Kidney (tissue), 14 donors: ENCODE measurements around the gene KDM3B. TPM values are rescaled to one million over a fixed set of nuclear protein-coding genes. Genes with fewer than 3 reads are reported as not detected.

Experiments used
- DNase-seq, 5 donors: peaks; one replicate each; pipeline ENCODE4 v3.0.0-alpha.2; 2013 to 2020
- FAIRE-seq: peaks from 2 replicates; lab custom pipeline; 2012; peaks lifted over from hg19 to GRCh38; lab: Jason Lieb, UNC
- H3K27ac ChIP-seq, 2 donors: one replicate each; pipeline ENCODE4 v1.7.0; 2013; ENCODE audit warnings: low read depth in 2 of 2, low read length in 2 of 2, inconsistent platforms in 1 of 2
- H3K27me3 ChIP-seq: one replicate; pipeline ENCODE4 v1.7.1; 2013; ENCODE audit warnings: low read length, inconsistent platforms; ENCODE audit not compliant: control insufficient read depth, insufficient read depth
- H3K36me3 ChIP-seq, 3 donors: one replicate each; pipeline versions ENCODE4 v1.7.0 to v1.7.1; 2013; ENCODE audit warnings: low read length in 3 of 3, control low read depth in 1 of 3, inconsistent platforms in 1 of 3; ENCODE audit not compliant: insufficient read depth in 3 of 3, control insufficient read depth in 2 of 3
- H3K4me1 ChIP-seq, 3 donors: one replicate each; pipeline versions ENCODE4 v1.7.0 to v1.7.1; 2013; ENCODE audit warnings: low read length in 3 of 3, inconsistent platforms in 1 of 3, low read depth in 1 of 3; ENCODE audit not compliant: control insufficient read depth in 2 of 3, insufficient read depth in 2 of 3
- H3K4me3 ChIP-seq, 3 donors: one replicate each; pipeline versions ENCODE4 v1.7.0 to v1.8.1; 2013; ENCODE audit warnings: low read length in 3 of 3, control low read depth in 1 of 3, inconsistent platforms in 1 of 3
- H3K9ac ChIP-seq, 3 donors: one replicate each; pipeline versions ENCODE4 v1.7.0 to v1.7.1; 2013; ENCODE audit warnings: low read length in 3 of 3, control low read depth in 1 of 3, inconsistent platforms in 1 of 3
- H3K9me3 ChIP-seq, 3 donors: one replicate each; pipeline versions ENCODE4 v1.7.0 to v1.7.1; 2013; ENCODE audit warnings: low read length in 3 of 3, control low read depth in 1 of 3, inconsistent platforms in 1 of 3; ENCODE audit not compliant: control insufficient read depth in 2 of 3, insufficient read depth in 1 of 3
- intact Hi-C: fragments of 100-400 bp; cut with DNase I; formaldehyde crosslinking; loops from one replicate; pipeline ENCODE4 v1.11.1; 2022
- polyA plus RNA-seq: library from polyadenylated mRNA; stranded (reverse); fragments of 350-450 nt; fragmentation: Illumina TruSeq; extraction: RNeasy Lipid Tissue Mini Kit (QIAGEN cat#74804); gene quantifications from one replicate; pipeline ENCODE4 v1.2.3, GENCODE V29; 2014; ENCODE audit warnings: low read depth, low replicate concordance; ENCODE audit not compliant: insufficient read depth
- total RNA-seq: library from RNA; stranded (reverse); fragmentation: NEBNext Ultra II Directional; extraction: Animal tissue kit (Norgen Biotek cat#: 25700); gene quantifications from one replicate; pipeline ENCODE4 v1.2.1, GENCODE V29; 2021
- TF ChIP-seq, protein P1 (sequence below): IDR thresholded peaks from 3 replicates; pipeline ENCODE4 v1.5.1; 2012; ENCODE audit warnings: mild to moderate bottlenecking, moderate library complexity, borderline replicate concordance; ENCODE audit not compliant: insufficient read depth; ENCODE audit errors: extremely low read depth
- donor health status: control.
- donor health status: control.
- donor health status: control.
- donor health status: control.
- donor health status: control.
- donor health status: DM: yes; HTN: yes; CAD: no.
- donor health status: Normal renal cell carcinoma (clear cell type).

The KDM3B gene
- total and polyA plus RNA-seq, 2 donors from 2014 or later = 18.5 to 69.6 TPM

DNA sequence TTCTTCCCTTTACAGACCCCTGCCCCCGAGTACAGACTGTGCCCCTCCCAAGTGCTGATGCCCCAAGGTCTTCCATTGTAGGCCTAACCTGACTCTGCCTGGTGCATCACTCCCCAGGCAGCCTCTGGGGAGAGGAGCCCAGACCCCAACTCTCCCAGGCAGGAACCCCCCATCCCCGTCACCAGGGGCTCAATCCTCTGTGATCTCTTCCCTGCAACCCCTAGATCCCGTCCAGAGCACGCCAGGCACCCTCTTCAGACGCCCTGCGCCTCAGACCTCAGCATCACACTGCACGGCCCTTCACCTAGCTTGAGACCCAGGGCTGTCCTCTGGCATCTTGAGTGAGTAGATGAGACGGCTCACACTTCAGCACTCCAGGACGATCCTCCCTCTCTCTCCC is 106.4 kb downstream of the KDM3B start:
- no peaks in the 10 kb centered on the region for H3K36me3 ChIP-seq
- peaks cover 0 to 6% (median 5%) of the 10 kb centered on the region in 3 donors for H3K4me1 ChIP-seq
- H3K9me3 ChIP-seq = no peaks in the 10 kb centered on the region
- H3K27me3 ChIP-seq = no peaks in the 10 kb centered on the region
- H3K4me3 ChIP-seq = no peak overlapping the region
- intact Hi-C loops = no loop called here
- no peak for FAIRE-seq
- no peak for DNase-seq
- H3K27ac ChIP-seq = no peak overlapping the region
- no peak overlapping the region for H3K9ac ChIP-seq
- TF ChIP-seq, protein P1, sequence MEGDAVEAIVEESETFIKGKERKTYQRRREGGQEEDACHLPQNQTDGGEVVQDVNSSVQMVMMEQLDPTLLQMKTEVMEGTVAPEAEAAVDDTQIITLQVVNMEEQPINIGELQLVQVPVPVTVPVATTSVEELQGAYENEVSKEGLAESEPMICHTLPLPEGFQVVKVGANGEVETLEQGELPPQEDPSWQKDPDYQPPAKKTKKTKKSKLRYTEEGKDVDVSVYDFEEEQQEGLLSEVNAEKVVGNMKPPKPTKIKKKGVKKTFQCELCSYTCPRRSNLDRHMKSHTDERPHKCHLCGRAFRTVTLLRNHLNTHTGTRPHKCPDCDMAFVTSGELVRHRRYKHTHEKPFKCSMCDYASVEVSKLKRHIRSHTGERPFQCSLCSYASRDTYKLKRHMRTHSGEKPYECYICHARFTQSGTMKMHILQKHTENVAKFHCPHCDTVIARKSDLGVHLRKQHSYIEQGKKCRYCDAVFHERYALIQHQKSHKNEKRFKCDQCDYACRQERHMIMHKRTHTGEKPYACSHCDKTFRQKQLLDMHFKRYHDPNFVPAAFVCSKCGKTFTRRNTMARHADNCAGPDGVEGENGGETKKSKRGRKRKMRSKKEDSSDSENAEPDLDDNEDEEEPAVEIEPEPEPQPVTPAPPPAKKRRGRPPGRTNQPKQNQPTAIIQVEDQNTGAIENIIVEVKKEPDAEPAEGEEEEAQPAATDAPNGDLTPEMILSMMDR = no peak

DNA sequence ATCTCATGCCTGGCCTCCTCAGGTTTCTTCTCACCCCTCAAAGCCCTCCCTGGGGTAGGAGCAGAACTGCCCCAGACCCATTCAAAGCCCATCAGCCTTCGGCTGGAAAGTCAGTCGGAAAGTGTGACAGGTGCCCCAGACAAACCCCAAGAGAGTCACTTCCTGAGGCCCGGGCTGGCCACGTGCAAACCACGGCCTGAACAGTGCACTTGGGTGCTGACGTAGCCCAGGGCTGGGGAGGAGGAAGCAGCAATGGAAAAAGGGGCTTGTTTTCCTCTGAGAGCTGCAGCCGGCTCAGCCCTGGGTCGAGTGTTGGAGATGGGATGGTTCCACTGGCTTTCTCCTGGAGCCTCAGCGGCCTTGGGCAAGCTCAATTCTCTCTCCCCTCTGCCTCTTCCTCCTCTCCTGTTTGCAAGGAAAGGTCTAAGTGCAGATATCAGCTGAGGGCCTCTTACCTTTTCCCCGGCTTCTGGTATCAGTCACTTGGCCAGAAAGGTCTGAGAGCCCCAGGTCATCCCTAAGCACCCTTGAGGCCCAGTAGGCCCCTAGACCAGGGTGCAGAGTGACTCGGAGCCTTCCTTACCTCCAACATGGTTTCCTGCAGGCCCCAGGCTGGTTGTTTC is 106.9 kb downstream of the KDM3B start:
- intact Hi-C loops = no loop called here
- FAIRE-seq = no peak
- TF ChIP-seq, protein P1 = no peak

DNA sequence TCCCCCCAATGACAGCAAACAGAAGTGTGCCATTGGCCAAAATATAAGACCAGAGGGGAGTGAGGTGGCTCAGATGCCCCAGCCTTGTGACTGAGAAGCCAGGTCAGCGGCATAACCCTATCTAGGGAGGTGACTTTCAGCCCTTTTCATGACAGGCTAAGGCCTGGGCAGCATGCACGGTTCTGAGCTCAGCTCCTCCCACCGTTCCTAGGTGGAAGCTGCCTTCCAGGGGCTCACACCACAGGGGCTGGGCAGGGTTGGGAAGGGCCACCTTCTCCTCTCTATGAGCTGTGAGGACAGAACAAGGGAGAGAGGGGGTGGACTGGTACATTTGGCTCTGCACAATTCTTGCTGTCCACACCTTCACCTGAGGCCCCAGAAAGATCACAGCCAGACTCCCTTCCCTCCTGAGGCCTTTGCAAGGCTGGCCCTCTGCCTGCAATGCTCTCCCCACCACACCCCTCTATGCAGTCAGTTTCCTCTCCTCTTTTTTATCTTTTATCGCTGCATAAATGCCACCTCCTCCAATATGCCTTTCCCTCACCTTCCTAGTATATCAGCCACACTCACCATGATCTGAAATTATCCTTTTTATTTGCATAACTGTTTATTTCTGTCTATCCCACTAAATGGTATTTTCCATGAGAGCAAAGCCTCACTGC is 107.7 kb downstream of the KDM3B start:
- intact Hi-C loops = no loop called here
- Histone ChIP-seq H3K4me1 (peaks cover 0 to 6% (median 5%) of the 10 kb centered on the region in 3 donors), H3K4me3 (no peak overlapping the region), H3K27ac (no peak overlapping the region), H3K36me3 (no peaks in the 10 kb centered on the region), H3K9me3 (no peaks in the 10 kb centered on the region), H3K27me3 (no peaks in the 10 kb centered on the region), H3K9ac (no peak overlapping the region)
- FAIRE-seq (no peak), DNase-seq (no peak)
- TF ChIP-seq, protein P1 = no peak

More for the DNA sequence above, 106.9 kb downstream of the KDM3B start:
- no peaks in the 10 kb centered on the region for H3K9me3 ChIP-seq
- no peak overlapping the region for H3K9ac ChIP-seq
- H3K4me3 ChIP-seq = no peak overlapping the region
- peaks cover 0 to 6% (median 5%) of the 10 kb centered on the region in 3 donors for H3K4me1 ChIP-seq
- no peak for DNase-seq
- H3K27me3 ChIP-seq = no peaks in the 10 kb centered on the region
- H3K36me3 ChIP-seq = no peaks in the 10 kb centered on the region
- H3K27ac ChIP-seq = no peak overlapping the region
